Endothelial cell (in vitro differentiated cells): Measurements from ENCODE around the gene KIF13A. TPM values are rescaled to one million over a fixed set of nuclear protein-coding genes. Genes with fewer than 3 reads are reported as not detected.
"Not testable (repeated sequence)": the region's sequence is repeated elsewhere in the genome, so short reads cannot be mapped to it uniquely, and the experiment has no call there.

Source experiments
- DNase-seq: peaks from one replicate; pipeline ENCODE4 v3.0.0; 2021; ENCODE audit warnings: low spot score
- H3K27ac Mint-ChIP-seq: one replicate; pipeline ENCODE4 v1.8.0; 2021; ENCODE audit warnings: mixed read lengths, inconsistent platforms; ENCODE audit not compliant: unreplicated experiment
- H3K27me3 Mint-ChIP-seq: one replicate; pipeline ENCODE4 v1.8.0; 2021; ENCODE audit warnings: mild to moderate bottlenecking, moderate library complexity, mixed read lengths, inconsistent platforms; ENCODE audit not compliant: unreplicated experiment
- H3K36me3 Mint-ChIP-seq: one replicate; pipeline ENCODE4 v1.8.0; 2021; ENCODE audit warnings: mild to moderate bottlenecking, low read depth, mixed read lengths, inconsistent platforms; ENCODE audit not compliant: unreplicated experiment
- H3K4me1 Mint-ChIP-seq: one replicate; pipeline ENCODE4 v1.8.0; 2021; ENCODE audit warnings: mild to moderate bottlenecking, mixed read lengths, inconsistent platforms; ENCODE audit not compliant: unreplicated experiment
- H3K4me3 Mint-ChIP-seq: one replicate; pipeline ENCODE4 v1.8.0; 2021; ENCODE audit warnings: mild to moderate bottlenecking, mixed read lengths, inconsistent platforms; ENCODE audit not compliant: unreplicated experiment
- H3K9me3 Mint-ChIP-seq: one replicate; pipeline ENCODE4 v1.8.0; 2021; ENCODE audit warnings: mixed read lengths, inconsistent platforms; ENCODE audit not compliant: unreplicated experiment
- CTCF ChIP-seq: fragments of 200-600 bp; sonication (generic); IDR thresholded peaks from one replicate; pipeline ENCODE4 v1.5.0; 2021; ENCODE audit warnings: antibody characterized with exemption; ENCODE audit not compliant: unreplicated experiment
- total RNA-seq: library from RNA; stranded (reverse); fragmentation: NEBNext Ultra II Directional; extraction: Animal tissue kit (Norgen Biotek cat#: 25700); gene quantifications from one replicate; pipeline ENCODE4 v1.2.1, GENCODE V29; 2021; ENCODE audit not compliant: unreplicated experiment

KIF13A gene
- total RNA-seq, 1 donor from 2014 or later = 139 TPM

GRCh38 chr6:17847203-17847760, 140.2 kb downstream of the KIF13A start:
- Mint-ChIP-seq H3K4me1 (peaks cover 38% of the 10 kb centered on the region), H3K36me3 (peaks cover 62% of the 10 kb centered on the region), H3K27me3 (peaks cover 9% of the 10 kb centered on the region), H3K9me3 (no peaks in the 10 kb centered on the region), H3K27ac (peak overlapping the region; percentile 67), H3K4me3 (peak overlapping the region; percentile 24)
- no peak for TF ChIP-seq CTCF
- DNase-seq = no peak

GRCh38 chr6:17846762-17847161, 140.7 kb downstream of the KIF13A start:
- Mint-ChIP-seq H3K27me3 (peaks cover 9% of the 10 kb centered on the region), H3K4me3 (peak overlapping the region; percentile 24), H3K9me3 (no peaks in the 10 kb centered on the region), H3K4me1 (peaks cover 38% of the 10 kb centered on the region), H3K27ac (peak overlapping the region; percentile 67), H3K36me3 (peaks cover 61% of the 10 kb centered on the region)
- DNase-seq = no peak
- TF ChIP-seq CTCF = no peak

GRCh38 chr6:17845598-17845997, 141.8 kb downstream of the KIF13A start:
- Mint-ChIP-seq H3K36me3 (peaks cover 60% of the 10 kb centered on the region), H3K27me3 (peaks cover 9% of the 10 kb centered on the region), H3K9me3 (no peaks in the 10 kb centered on the region), H3K4me1 (peaks cover 38% of the 10 kb centered on the region), H3K27ac (no peak overlapping the region), H3K4me3 (no peak overlapping the region)
- TF ChIP-seq CTCF = no peak
- no peak for DNase-seq

- Mint-ChIP-seq H3K4me1 (peaks cover 38% of the 10 kb centered on the region), H3K4me3 (peak overlapping the region; percentile 22), H3K36me3 (peaks cover 60% of the 10 kb centered on the region)
- DNase-seq, H3K9me3 Mint-ChIP-seq, H3K27me3 Mint-ChIP-seq, H3K27ac Mint-ChIP-seq: not testable (repeated sequence)
Observed at GRCh38 chr6:17844967-17845366, 142.5 kb downstream of the KIF13A start.

- peaks cover 34% of the 10 kb centered on the region for H3K4me1 Mint-ChIP-seq
- H3K27ac Mint-ChIP-seq = no peak overlapping the region
- TF ChIP-seq CTCF = no peak
- no peaks in the 10 kb centered on the region for H3K9me3 Mint-ChIP-seq
- no peak overlapping the region for H3K4me3 Mint-ChIP-seq
- H3K27me3 Mint-ChIP-seq = peaks cover 9% of the 10 kb centered on the region
- H3K36me3 Mint-ChIP-seq = peaks cover 59% of the 10 kb centered on the region
- no peak for DNase-seq
Observed at GRCh38 chr6:17842934-17843821, 144.3 kb downstream of the KIF13A start.
